HCT116 (cell line): ENCODE results near the gene CFAP61. TPM values are rescaled to one million over a fixed set of nuclear protein-coding genes. Genes with fewer than 3 reads are reported as not detected.

Source experiments
- ATAC-seq: fragments of 200-7000 bp; cut with Tn5 transposase; 2 replicates; pipeline ENCODE4 v1.9.1; 2020; ENCODE audit warnings: mild to moderate bottlenecking, moderate library complexity
- BruUV-seq: library from RNA; stranded (reverse); fragments of 400-500 nt; replicated peaks from 2 replicates; lab custom pipeline; 2021; lab: Mats Ljungman, UMichigan
- CTCF ChIA-PET: fragments of 300-600 bp; sonication (Branson Sonifier 250); formaldehyde crosslinking; loops from one replicate; lab custom pipeline; 2021; ENCODE audit warnings: antibody characterized with exemption; lab: Charles Lee
- POLR2A ChIA-PET: fragments of 300-600, 350-600 bp; sonication (Branson Sonifier 250); formaldehyde crosslinking; loops from one replicate; lab custom pipeline; 2021; ENCODE audit warnings: antibody characterized with exemption; lab: Charles Lee
- RAD21 ChIA-PET, 2 experiments: fragments of 300-600 bp; sonication (Branson Sonifier 250); formaldehyde crosslinking; loops; one replicate each; lab custom pipeline; 2023; ENCODE audit warnings: low total read pairs in 2 of 2; ENCODE audit not compliant: uncharacterized antibody in 2 of 2, unreplicated experiment in 2 of 2, low non-redundant PET in 1 of 2; lab: Charles Lee
- DNase-seq: peaks from one replicate; pipeline ENCODE4 v3.0.0-alpha.2; 2010; ENCODE audit warnings: low read depth, low spot score
- H2AFZ ChIP-seq: fragments of 200-600 bp; shearing (Covaris generic), sonication (generic); 2 replicates; pipeline ENCODE4 v1.6.1; 2017; ENCODE audit warnings: low read depth, mixed run types, mixed read lengths, antibody characterized with exemption, low read length; ENCODE audit not compliant: poor library complexity, severe bottlenecking
- H3K27ac ChIP-seq: 2 replicates; pipeline ENCODE4 v1.5.1; 2012; ENCODE audit warnings: low read depth, low read length
- H3K27me3 ChIP-seq: fragments of 200-600 bp; sonication (generic); 2 replicates; pipeline ENCODE4 v1.6.1; 2016; ENCODE audit warnings: mixed run types, low read length, mixed read lengths; ENCODE audit not compliant: insufficient read depth
- H3K36me3 ChIP-seq, 2 experiments: fragments of 200-500 bp in 1 of 2; fragments of 200-600 bp in 1 of 2; sonication (Bioruptor generic) in 1 of 2; sonication (generic) in 1 of 2; 2 replicates each; pipeline versions ENCODE4 v1.5.1 to v1.6.1; 2014 to 2016; ENCODE audit warnings: low read length in 2 of 2, inconsistent platforms in 1 of 2, mixed read lengths in 1 of 2, mixed run types in 1 of 2; ENCODE audit not compliant: insufficient read depth in 2 of 2, control insufficient read depth in 1 of 2
- H3K4me1 ChIP-seq, 2 experiments: fragments of 200-600 bp in 1 of 2; sonication (generic) in 1 of 2; 2 replicates each; pipeline versions ENCODE4 v1.5.1 to v1.6.1; 2012 to 2017; ENCODE audit warnings: low read length in 2 of 2, inconsistent platforms in 1 of 2, mild to moderate bottlenecking in 1 of 2, mixed read lengths in 1 of 2, mixed run types in 1 of 2, moderate library complexity in 1 of 2; ENCODE audit not compliant: insufficient read depth in 2 of 2, control insufficient read depth in 1 of 2
- H3K4me2 ChIP-seq: fragments of 200-600 bp; sonication (generic); 2 replicates; pipeline ENCODE4 v1.6.1; 2017; ENCODE audit warnings: mixed run types, low read length, mixed read lengths
- H3K4me3 ChIP-seq, 2 experiments: fragments of 200-600 bp in 1 of 2; sonication (generic) in 1 of 2; replicated peaks in 1 of 2; 2 replicates each; pipeline ENCODE4 v1.5.1; 2011 to 2016; ENCODE audit warnings: low read length in 2 of 2, control low read depth in 1 of 2, low read depth in 1 of 2, mild to moderate bottlenecking in 1 of 2, mixed read lengths in 1 of 2, mixed run types in 1 of 2
- H3K79me2 ChIP-seq: fragments of 200-600 bp; sonication (generic); 2 replicates; pipeline ENCODE4 v1.6.1; 2017; ENCODE audit warnings: mild to moderate bottlenecking, mixed run types, low read length, moderate library complexity, mixed read lengths; ENCODE audit not compliant: insufficient read depth
- H3K9ac ChIP-seq: fragments of 200-600 bp; sonication (generic); 2 replicates; pipeline ENCODE4 v1.6.1; 2016; ENCODE audit warnings: low read length, mixed read lengths
- H3K9me2 ChIP-seq: fragments of 200-600 bp; sonication (generic), shearing (Covaris generic); 2 replicates; pipeline ENCODE4 v1.6.1; 2017; ENCODE audit warnings: mixed run types, mild to moderate bottlenecking, moderate library complexity; ENCODE audit not compliant: insufficient read depth
- H3K9me3 ChIP-seq, 2 experiments: fragments of 200-500 bp in 1 of 2; fragments of 200-600 bp in 1 of 2; sonication (Bioruptor generic) in 1 of 2; sonication (generic) in 1 of 2; 2 replicates each; pipeline ENCODE4 v1.6.1; 2014 to 2017; ENCODE audit warnings: low read length in 2 of 2, mixed read lengths in 2 of 2, inconsistent platforms in 1 of 2, low read depth in 1 of 2, mild to moderate bottlenecking in 1 of 2, mixed run types in 1 of 2, moderate library complexity in 1 of 2; ENCODE audit not compliant: control insufficient read depth in 1 of 2, insufficient read depth in 1 of 2
- H4K20me1 ChIP-seq: fragments of 200-600 bp; sonication (generic), shearing (Covaris generic); 2 replicates; pipeline ENCODE4 v1.6.1; 2017; ENCODE audit warnings: mixed run types, mild to moderate bottlenecking, moderate library complexity; ENCODE audit not compliant: insufficient read depth
- CBX3 ChIP-seq: IDR thresholded peaks from 2 replicates; pipeline ENCODE4 v1.6.1; 2012; ENCODE audit warnings: low read depth
- EGR1 ChIP-seq: IDR thresholded peaks from 2 replicates; pipeline ENCODE4 v1.6.1; 2012; ENCODE audit warnings: low read depth
- ELF1 ChIP-seq: IDR thresholded peaks from 2 replicates; pipeline ENCODE4 v1.6.1; 2012; ENCODE audit warnings: low read depth, borderline replicate concordance
- FOSL1 ChIP-seq: IDR thresholded peaks from 2 replicates; pipeline ENCODE4 v1.6.1; 2012; ENCODE audit warnings: low read depth
- JUND ChIP-seq: IDR thresholded peaks from 2 replicates; pipeline ENCODE4 v1.6.1; 2012
- POLR2A ChIP-seq: IDR thresholded peaks from 2 replicates; pipeline ENCODE4 v1.7.0; 2011; ENCODE audit warnings: borderline replicate concordance; ENCODE audit not compliant: insufficient read depth, insufficient read length; ENCODE audit errors: extremely low read depth
- POLR2AphosphoS5 ChIP-seq: IDR thresholded peaks from 2 replicates; pipeline ENCODE4 v1.6.1; 2011; ENCODE audit warnings: mild to moderate bottlenecking, low read depth, low read length, moderate library complexity
- SIN3A ChIP-seq: IDR thresholded peaks from 2 replicates; pipeline ENCODE4 v1.6.1; 2012; ENCODE audit warnings: low read depth
- SP1 ChIP-seq: IDR thresholded peaks from 2 replicates; pipeline ENCODE4 v1.6.1; 2012; ENCODE audit warnings: low read depth
- YY1 ChIP-seq: IDR thresholded peaks from 2 replicates; pipeline ENCODE4 v1.6.1; 2011; ENCODE audit warnings: low read length, low read depth, moderate library complexity, mild to moderate bottlenecking; ENCODE audit not compliant: insufficient replicate concordance; ENCODE audit errors: extremely low read depth
- intact Hi-C: fragments of 100-400 bp; cut with micrococcal nuclease; formaldehyde crosslinking; loops from 2 replicates; pipeline ENCODE4 v1.10.0; 2022
- total RNA-seq: library from RNA; stranded (reverse); gene quantifications from one replicate; pipeline ENCODE4 v1.2.1, GENCODE V29; 2021; ENCODE audit not compliant: unreplicated experiment
- TF ChIP-seq, protein P1 (sequence below): IDR thresholded peaks from 2 replicates; pipeline ENCODE4 v1.6.1; 2012; ENCODE audit warnings: low read depth
- TF ChIP-seq, protein P2 (sequence below), 3 experiments: fragments of 200-600 bp in 1 of 3; sonication (generic) in 1 of 3; IDR thresholded peaks in 2 of 3; conservative IDR thresholded peaks in 1 of 3; 2 replicates each; pipeline ENCODE4 v1.5.1; 2012 to 2017; ENCODE audit warnings: low read depth in 2 of 3, low read length in 2 of 3, antibody characterized with exemption in 1 of 3, borderline replicate concordance in 1 of 3, control low read depth in 1 of 3, mild to moderate bottlenecking in 1 of 3, mixed read lengths in 1 of 3, mixed run types in 1 of 3, moderate library complexity in 1 of 3; ENCODE audit not compliant: insufficient read depth in 1 of 3
- TF ChIP-seq, protein P3 (sequence below): IDR thresholded peaks from 2 replicates; pipeline ENCODE4 v1.6.1; 2012

Gene CFAP61
- total RNA-seq, 1 experiment from 2014 or later: 1.7 TPM

DNA sequence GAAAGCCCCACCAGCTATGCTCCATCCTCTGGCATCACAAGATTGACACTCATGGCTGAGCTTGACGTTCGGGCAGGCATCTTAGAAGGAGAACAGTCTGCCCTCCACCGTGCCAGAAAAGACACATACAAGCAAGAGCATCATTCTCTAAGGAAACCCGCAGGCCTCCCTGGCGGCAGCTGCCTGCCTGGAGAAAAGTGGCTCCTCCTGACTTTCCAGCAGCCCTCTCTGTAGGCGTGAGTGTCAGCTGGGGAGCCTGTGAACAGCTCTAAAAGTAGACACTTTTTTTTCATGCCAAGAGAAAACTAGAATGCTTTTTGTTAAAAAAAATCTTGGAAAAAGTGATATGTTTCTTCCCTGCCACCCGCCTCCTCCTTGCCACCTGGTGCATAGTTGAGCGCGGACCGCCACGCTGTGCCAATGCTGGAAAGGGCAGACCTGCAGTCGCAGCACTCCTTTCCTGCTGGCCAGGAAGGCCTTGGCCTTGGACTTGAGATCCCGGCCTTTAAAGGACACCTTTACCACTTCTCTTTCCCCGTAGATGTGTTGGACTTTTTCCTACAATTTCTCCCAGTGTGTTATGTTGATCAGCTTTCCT, 285.9 kb downstream of the CFAP61 start:
- BruUV-seq: no TSS peak
- H3K4me2 ChIP-seq: no peak overlapping the region
- H3K36me3 ChIP-seq: no peaks in the 10 kb centered on the region
- ATAC-seq (no peak), DNase-seq (no peak)
- H3K4me1 ChIP-seq: no peaks in the 10 kb centered on the region
- H4K20me1 ChIP-seq: no peaks in the 10 kb centered on the region
- ChIA-PET POLR2A (no interaction called here), RAD21 (no interaction called here), CTCF (no interaction called here)
- no peak overlapping the region for H2AFZ ChIP-seq
- no peaks in the 10 kb centered on the region for H3K9me3 ChIP-seq
- no peak overlapping the region for H3K4me3 ChIP-seq
- H3K9ac ChIP-seq: no peak overlapping the region
- no peak overlapping the region for H3K27ac ChIP-seq
- no peaks in the 10 kb centered on the region for H3K79me2 ChIP-seq
- peaks cover 11% of the 10 kb centered on the region; the same call in 1 of the 2 replicates for H3K27me3 ChIP-seq
- H3K9me2 ChIP-seq: no peaks in the 10 kb centered on the region
- TF ChIP-seq POLR2A: no peak
- TF ChIP-seq, protein P1, sequence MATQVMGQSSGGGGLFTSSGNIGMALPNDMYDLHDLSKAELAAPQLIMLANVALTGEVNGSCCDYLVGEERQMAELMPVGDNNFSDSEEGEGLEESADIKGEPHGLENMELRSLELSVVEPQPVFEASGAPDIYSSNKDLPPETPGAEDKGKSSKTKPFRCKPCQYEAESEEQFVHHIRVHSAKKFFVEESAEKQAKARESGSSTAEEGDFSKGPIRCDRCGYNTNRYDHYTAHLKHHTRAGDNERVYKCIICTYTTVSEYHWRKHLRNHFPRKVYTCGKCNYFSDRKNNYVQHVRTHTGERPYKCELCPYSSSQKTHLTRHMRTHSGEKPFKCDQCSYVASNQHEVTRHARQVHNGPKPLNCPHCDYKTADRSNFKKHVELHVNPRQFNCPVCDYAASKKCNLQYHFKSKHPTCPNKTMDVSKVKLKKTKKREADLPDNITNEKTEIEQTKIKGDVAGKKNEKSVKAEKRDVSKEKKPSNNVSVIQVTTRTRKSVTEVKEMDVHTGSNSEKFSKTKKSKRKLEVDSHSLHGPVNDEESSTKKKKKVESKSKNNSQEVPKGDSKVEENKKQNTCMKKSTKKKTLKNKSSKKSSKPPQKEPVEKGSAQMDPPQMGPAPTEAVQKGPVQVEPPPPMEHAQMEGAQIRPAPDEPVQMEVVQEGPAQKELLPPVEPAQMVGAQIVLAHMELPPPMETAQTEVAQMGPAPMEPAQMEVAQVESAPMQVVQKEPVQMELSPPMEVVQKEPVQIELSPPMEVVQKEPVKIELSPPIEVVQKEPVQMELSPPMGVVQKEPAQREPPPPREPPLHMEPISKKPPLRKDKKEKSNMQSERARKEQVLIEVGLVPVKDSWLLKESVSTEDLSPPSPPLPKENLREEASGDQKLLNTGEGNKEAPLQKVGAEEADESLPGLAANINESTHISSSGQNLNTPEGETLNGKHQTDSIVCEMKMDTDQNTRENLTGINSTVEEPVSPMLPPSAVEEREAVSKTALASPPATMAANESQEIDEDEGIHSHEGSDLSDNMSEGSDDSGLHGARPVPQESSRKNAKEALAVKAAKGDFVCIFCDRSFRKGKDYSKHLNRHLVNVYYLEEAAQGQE: no peak
- TF ChIP-seq, protein P2, sequence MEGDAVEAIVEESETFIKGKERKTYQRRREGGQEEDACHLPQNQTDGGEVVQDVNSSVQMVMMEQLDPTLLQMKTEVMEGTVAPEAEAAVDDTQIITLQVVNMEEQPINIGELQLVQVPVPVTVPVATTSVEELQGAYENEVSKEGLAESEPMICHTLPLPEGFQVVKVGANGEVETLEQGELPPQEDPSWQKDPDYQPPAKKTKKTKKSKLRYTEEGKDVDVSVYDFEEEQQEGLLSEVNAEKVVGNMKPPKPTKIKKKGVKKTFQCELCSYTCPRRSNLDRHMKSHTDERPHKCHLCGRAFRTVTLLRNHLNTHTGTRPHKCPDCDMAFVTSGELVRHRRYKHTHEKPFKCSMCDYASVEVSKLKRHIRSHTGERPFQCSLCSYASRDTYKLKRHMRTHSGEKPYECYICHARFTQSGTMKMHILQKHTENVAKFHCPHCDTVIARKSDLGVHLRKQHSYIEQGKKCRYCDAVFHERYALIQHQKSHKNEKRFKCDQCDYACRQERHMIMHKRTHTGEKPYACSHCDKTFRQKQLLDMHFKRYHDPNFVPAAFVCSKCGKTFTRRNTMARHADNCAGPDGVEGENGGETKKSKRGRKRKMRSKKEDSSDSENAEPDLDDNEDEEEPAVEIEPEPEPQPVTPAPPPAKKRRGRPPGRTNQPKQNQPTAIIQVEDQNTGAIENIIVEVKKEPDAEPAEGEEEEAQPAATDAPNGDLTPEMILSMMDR (IDR thresholded peaks at IDR 0.05 in 2 of 3, conservative IDR thresholded peaks at IDR 0.05 in 1 of 3; ENCODE audit: borderline replicate concordance in 1 of 3, insufficient read depth in 1 of 3, low read depth in 2 of 3, low read length in 2 of 3): no peak
- TF ChIP-seq, protein P3, sequence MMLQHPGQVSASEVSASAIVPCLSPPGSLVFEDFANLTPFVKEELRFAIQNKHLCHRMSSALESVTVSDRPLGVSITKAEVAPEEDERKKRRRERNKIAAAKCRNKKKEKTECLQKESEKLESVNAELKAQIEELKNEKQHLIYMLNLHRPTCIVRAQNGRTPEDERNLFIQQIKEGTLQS: no peak
- no peak for TF ChIP-seq FOSL1
- TF ChIP-seq EGR1: no peak
- no peak for TF ChIP-seq SP1
- TF ChIP-seq CBX3: no peak
- TF ChIP-seq SIN3A: no peak
- no peak for TF ChIP-seq ELF1
- TF ChIP-seq POLR2AphosphoS5: no peak
- no peak for TF ChIP-seq JUND
- no peak for TF ChIP-seq YY1
- intact Hi-C loops: no loop called here
